Jurkat, Clone E6-1 (cell line): ENCODE measurements around the gene BABAM1.
A peak's percentile ranks its signal among the peaks of the same experiment; 100 is the strongest.

Source experiments
- DNase-seq: peaks from one replicate; pipeline ENCODE4 v3.0.0-alpha.2; 2011; ENCODE audit warnings: low read depth, low spot score
- H3K4me3 ChIP-seq: 2 replicates; pipeline ENCODE4 v1.5.1; 2011; ENCODE audit warnings: mild to moderate bottlenecking, low read length, control low read depth, moderate library complexity

Gene BABAM1

DNA sequence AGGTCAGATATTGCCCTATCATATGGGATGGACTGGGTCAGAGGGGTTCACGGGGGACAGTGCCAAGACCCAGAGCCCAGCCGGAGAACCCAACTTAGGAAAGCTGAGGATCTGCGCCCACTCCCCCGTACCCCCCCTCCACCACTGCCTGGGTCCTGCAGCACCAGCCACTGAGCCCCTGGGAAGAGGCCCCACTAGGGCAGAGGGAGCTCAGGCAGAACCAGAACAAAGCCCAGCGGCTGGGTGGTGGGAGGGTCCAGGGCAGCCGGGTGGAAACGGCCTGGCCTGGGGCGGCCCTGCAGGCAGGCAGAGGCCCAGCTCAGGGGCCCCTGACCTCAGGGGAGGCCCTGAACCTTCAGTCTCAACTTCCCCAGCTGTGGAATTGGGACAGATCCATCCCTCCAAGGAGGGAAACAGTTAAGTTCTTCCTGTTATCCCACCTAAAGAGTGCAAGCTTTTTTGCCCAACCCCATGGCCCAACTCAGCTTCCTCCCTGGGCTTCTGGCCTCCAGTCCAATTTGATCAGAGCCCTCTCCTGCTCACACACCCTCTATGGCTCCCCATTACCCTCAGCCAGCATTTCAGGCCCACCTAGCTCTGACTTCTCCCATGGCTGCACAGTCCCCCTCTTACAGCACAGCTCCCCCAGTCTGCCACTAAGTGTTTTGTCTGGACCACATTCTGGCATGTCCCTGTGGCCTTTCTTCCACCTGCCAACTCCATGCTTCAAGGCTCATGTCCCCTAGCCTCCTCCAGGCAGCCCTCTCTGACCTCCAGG is 24.6 kb upstream of the BABAM1 start:
- H3K4me3 ChIP-seq, result no peak overlapping the region

DNA sequence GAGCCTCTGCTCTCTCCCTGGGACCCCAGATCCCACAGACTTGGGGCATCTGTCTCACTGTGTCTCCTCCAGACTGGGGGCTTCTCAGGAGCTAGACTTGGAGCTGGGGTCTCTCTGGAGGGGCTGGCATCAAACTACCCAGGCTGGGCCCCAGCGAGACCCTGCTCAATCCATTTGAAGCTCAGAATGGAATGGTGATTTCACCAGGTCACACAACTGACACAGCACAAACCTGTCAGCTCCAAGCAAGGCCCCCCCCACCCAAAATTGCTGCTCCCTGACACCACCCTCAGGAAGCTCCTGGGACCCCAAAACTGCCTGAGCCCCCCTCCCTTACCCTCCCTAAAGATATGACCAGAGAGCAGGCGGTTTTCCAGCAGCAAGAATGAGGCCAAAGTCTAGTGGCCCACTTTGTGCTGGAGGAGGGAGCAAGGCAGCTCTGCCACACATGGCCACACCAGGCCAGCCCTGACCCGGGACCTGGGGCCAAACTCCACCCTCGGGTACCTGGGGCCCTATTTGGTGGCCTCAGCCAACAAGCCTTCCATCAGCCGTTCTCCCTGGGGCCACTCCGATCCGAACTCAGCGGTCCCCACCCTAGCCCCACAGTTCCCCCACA is 23.9 kb upstream of the BABAM1 start:
- H3K4me3 ChIP-seq, result no peak overlapping the region
- no peak for DNase-seq

More for the DNA sequence above, 24.6 kb upstream of the BABAM1 start:
- no peak for DNase-seq

DNA sequence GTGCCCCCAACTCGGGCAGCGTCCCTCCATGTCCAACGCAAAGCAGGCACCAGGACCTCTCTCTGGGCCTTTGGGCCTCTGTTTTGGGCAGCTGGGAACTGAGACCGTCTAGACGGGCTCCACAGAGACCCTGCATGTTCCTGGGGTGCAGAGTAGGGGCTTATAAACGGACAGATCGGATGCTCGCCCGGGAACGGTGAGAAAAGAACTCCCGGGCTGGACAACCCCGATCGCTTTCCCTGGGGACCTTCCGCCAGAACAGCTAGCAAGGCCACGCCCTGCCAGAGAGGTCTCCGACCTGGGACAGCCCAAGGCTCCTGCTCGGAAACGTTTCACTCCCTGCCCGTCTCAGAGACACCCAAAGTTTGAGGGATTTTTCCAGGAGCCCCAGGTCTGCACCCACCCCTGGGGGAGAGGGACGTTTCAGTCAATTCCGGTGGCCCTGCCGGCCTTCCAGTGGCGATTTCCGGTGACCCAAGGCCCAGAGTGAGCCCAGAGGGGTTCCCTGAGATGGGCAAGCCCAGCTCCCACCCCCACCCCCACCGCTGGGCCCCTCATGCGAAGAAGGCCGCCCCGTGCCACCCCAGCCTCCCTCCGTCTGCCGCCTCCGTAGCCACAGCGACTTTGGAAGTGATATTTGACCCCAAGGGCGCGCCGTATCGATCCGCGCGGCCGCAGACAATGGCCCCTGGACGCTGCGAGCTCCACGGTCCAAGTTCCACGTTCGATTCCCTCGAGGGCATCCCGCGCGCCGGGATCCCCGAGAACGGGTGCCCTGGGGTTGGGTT is 23.2 kb upstream of the BABAM1 start:
- DNase-seq, result no peak
- H3K4me3 ChIP-seq, result no peak overlapping the region

DNA sequence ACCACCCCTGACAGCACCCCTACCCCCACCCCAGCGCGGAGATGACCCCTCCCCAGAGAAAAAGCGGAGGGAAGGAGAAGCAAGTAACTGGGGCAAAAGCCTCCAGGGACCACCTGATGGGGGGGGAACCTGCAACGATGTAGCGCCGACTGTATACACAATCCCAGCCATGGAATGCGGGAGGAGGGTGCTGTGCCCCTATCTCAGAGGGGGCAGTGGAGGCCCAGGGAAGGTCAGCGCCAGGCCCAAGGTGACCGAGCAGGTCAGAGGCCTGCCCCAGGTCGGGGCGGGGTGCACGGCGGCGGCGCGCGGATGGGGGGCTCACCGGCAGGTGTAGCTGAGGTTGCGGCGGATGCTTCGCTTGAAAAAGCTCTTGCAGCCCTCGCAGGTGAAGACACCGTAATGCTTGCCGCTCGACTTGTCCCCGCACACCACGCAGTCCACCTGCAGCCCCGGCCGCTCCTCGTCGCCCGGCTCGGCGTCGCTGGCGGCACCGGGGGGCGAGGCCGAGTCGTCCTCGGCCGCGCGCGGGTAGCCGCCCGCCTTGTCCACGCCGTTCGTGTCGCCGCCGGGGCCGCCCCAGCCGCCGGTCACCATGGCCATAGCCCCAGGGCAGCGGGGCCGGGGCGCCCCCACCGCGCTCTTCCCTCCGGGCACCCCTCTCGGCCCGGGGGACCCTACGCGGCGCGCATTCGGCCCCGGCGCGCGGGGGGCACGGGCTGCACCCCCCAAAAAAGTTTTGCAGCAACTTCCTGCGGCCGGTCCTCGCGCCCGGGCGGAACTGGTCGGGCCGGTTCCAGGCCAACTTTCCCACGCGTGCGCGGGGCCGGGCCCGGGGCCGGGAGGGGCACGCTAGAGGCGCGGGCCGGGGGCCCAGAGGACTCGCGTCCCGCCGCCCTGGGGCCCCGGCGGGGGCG is 22.4 kb upstream of the BABAM1 start:
- H3K4me3 ChIP-seq, result peak overlapping the region; percentile 37
- DNase-seq, result no peak

DNA sequence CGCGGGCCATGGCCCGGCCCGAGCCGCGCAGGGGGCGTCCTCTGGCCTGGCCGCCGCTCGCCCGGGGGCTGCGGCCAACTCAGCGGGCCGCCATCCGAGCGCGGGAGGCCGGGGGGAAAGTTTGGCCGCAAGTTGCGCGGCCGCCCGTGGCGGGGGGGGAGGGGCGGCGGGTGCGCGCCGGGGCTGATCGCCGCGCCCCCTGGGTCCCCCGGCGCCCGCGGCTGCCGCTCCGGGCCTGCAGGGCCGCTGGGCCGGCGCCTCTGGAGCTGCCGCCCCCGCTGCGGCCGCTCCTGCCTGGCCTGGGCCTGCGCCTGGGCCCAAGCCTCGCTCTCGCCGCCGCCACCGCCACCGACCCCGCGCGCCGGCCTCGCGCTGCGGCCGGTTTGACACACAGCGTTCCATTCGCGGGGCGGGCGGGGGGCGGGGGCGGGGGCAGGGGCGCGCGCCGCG is 21.7 kb upstream of the BABAM1 start, which contains the start of gene NR2F6:
Gene NR2F6, minus strand, starts transcription at position 385 of the 450 bp plus-strand sequence. CDS start 699 bp downstream, outside the sequence.
- peak within 1 kb of the TSS; percentile 58 for H3K4me3 ChIP-seq
- no peak for DNase-seq

DNA sequence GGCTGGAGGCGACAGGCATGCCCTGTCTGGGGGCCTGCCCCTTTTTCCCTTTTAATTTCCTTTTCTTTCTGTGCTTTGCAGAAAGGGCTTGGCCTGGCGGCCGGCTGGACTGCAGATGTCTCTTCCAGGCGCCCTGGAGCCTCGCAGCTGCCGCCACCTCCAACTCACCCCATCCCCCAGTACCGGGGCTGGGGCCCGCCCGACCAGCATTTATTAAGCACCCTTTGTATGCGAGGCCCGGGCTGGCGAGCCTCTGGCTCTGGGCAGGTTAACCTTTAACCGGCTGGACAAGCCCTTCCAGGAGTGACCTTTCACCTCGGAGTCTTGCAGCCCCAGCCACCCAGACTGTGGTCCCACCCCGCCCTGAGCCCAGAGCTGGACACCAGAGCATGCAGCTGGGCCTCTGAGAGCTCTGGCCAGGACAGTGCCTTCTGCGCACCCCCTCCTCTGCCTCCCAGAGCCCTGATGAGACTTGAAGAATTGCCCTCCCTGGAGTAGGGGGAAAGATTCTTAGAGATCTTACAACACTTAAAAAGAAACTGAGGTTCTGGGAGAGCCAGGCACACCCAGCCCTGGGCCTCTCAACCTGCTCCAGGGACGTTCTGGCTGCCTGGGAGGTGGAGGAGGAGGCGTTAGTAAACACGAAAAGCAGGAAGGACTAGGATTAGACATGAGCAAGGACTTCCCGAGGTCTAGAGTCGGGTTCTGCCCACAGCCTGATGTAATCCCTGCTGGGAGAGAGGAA is 20.4 kb upstream of the BABAM1 start:
- DNase-seq, result no peak
- peak overlapping the region; percentile 58 for H3K4me3 ChIP-seq

DNA sequence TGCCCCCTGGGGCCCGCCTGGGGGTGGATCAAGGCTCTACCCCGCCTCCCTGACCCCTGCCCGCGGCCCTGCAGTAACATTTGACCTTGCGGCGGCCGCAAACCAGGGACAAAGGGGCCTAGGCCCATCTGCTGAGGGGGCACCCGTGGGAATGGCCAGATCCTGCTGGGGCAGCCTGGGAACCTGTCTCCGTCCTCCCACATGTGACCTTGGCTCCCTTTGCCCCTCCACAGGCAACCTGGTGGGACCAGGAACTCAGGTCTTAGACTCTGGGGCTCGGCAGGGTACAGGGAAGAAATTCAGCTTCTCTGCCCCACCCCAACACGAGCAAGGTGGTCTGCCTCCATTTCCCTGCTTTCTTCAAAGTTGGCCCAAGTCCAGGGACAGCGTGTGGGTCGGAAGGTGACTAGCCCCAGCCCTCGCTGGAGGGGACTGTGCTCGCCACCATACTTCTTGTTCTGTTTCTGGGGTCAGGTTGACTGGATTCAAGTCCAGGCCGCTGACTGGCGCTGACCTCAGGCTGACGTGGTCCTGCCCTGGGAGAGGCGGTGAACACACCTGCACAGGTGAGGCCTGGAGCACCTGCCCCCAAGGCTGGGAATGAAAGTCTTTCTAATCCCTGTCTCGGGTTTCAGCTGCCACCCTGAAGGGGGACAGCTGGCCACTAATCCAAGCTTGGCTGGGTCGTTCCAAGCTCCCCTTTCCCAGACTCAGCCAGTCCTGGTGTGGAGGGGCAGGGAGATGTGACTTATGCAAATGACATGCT is 19.0 kb upstream of the BABAM1 start:
- no peak for DNase-seq
- H3K4me3 ChIP-seq, result no peak overlapping the region

DNA sequence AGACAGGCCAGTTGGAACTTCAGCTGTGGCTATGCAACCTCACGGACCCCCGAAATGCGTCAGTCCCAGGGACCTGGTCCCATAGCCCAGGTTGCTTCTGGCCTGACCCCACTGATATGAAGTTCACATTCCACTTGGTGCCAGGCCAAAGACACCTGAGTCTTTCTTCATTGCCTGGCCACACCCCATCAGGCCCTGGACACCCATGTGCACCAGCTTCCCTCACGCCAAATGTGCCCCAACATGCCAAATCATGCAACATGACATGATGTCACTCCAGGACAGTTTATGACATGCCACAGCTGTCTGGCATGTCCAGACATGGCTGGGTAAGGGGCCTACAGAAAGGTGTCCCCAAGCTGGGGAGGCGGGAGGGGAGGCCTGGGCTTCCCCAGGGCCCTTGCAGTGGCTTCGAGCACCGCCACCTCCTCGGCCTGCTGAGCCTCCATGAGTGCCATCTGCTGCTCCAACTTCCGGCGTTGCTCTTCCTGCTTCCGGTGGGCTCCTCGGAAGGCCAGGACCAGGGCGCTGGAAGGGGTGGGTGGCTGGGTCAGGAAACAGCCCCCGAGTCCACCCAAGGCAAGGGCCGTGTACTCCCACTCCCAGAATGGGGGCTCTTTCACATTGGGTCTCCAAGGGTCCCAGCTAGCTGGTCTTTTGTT is 17.2 kb upstream of the BABAM1 start:
- no peak overlapping the region for H3K4me3 ChIP-seq
- DNase-seq, result no peak

DNA sequence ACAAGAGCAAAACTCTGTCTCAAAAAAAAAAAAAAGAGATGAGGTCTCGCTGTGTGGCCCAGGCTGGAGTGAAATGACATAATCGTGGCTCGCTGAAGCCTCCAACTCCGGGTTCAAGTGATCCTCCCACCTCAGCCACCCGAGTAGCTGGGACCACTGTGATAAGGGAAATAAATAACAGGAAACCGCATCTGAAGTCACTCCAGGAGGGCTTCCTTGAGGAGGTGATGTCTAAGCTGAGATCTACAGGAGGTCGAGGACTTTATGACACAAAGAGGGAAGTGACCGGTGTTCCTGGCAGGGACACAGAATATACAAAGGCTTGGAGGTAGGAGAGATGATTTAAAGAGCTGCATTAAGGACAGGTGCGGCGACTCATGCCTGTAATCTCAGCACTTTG is 12.6 kb upstream of the BABAM1 start:
- DNase-seq, result no peak
- no peak overlapping the region for H3K4me3 ChIP-seq

DNA sequence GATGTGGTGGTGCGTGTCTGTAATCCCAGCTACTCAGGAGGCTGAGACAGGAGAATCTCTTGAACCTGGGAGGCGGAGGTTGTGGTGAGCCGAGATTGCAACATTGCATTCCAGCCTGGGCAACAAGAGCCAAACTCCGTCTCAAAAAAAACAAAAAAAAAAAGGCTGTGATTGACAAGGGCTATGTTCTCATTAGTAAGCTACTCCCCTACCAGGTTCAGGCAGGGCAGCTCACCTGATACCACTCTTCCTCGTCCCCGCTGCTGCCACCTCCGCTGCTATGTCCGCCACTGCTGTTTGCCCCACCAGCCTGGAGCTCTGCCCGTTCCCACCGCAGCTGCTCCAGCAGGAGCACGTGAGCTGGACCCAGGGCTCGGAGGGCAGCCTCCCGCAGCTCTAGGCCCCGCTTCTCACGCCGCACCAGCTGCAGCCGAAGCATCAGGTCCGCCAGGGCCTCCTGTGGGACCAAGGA is 12.1 kb upstream of the BABAM1 start:
- DNase-seq, result no peak
- no peak overlapping the region for H3K4me3 ChIP-seq

DNA sequence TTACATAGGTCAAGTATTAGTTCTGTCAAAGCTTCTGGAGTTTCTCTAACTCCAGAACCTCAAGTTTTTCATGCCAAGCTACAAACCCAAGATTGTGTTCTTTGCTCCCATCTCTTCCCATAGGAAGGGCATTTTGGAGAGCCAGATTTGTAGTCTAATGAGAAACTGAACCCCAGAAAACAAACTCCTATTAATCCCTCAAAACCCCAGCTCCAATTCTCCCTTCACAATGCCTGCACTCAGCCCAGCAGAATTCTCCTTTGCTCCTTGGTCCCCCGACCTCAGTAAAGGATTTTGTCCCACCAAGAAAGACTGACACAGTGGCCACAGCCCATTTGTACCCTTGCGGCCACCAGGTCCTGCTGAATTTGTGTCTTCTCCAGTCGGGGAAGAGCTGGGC is 11.1 kb upstream of the BABAM1 start:
- no peak for DNase-seq
- no peak overlapping the region for H3K4me3 ChIP-seq

DNA sequence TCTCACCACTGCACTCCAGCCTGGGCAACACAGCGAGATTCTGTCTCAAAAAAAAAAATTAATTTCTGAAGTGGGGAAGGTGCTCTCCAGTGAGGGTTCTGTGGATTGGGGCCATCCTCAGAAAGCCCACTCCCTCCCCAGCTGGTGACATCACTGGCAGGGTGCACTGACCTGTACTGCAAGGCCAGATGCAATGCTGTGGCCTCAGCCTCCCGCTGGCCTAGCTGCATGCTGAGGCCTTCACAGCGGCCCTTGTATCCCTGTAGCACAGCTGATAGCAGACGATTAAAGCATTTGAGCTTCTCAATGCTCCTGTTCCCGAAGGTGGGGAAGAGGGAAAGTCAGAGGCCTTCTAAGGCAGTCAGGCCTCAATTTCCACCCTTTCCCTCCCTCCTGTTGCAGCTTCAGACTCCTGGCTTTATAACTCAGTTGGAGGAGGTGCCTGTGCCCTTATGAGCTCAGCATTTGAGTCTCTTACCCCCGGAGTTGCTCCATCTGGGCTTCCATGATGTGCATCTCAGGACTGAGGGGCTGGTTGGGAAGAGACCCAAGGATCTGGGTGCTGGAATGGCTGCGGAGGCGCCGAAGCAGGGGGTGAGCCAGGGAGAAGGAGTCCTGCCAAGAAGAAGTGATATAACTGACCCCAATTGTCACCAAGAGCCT is 8.0 kb upstream of the BABAM1 start:
- no peak overlapping the region for H3K4me3 ChIP-seq
- no peak for DNase-seq

DNA sequence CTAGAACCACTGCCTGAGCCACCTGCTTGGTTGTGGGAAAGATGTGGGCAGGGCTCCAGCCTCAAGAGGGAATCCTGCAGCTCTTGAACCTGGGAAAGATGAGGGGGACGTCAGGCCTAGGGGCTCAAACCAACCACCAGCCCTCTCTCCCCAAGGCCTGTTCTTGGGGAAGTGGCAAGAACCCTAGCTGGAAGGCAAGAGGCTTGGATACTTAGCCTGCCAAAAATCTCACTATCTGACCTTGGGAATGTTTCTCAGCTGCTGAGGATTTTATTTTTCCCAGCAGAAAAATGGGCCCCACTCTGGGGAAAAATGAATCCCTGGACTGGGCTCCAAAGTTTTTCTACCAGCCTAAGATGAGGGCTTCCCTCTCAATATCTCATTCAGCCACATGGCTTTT is 7.3 kb upstream of the BABAM1 start:
- no peak overlapping the region for H3K4me3 ChIP-seq
- no peak for DNase-seq

DNA sequence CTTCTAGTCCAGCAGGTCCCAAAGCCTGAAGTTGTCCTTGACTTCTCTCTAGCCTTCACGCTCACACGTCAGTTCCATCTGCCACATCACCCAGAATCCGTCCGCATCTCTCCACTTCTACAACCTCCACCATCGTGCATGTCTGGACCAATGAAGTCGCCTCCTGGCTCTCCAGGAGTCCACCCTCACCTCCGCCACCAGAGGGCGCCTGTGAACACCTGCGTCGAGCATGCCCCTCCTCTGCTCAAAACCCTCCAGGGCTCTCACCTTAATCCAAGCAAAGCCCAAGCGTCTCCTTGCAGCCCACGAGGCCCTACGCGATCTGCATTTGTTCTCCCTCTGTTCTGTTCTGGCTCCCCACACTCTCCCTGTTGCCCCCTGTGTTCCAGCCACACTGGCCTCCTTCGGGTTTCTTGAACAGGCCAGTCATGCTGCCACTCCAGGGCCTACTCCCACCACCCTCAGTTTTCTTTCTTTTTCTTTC is 6.4 kb upstream of the BABAM1 start:
- DNase-seq, result peak; percentile 84
- H3K4me3 ChIP-seq, result no peak overlapping the region

DNA sequence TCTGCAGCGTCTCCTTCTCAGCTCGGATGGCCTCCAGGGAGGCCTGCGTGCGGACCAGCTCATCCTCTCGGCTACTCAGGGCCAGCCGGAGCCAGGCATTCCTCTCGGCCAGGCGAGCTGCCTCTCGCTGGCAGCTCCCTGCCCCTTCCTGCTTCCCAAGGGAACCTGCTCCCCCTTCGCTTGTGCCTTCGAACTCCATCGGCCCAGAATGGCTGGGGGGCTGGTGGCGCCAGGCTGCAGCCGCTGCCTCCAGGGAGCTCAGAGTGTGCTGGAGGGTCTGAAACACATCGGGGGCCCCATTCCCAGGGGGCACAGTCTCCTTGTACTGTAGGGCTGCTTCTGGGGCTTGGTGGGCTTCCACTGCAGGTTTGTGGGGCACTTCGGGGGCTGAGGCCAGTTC is 4.7 kb upstream of the BABAM1 start:
- no peak overlapping the region for H3K4me3 ChIP-seq
- no peak for DNase-seq
